Sigmoid colon (tissue), 4 donors: ENCODE data around the gene RUNDC3A.

Experiments
- CTCF ChIP-seq, 4 experiments: fragments of 450-650 bp in 3 of 4; fragments of 200-600 bp in 1 of 4; IDR thresholded peaks; one replicate each; pipeline ENCODE4 v1.5.1; 2016 to 2019; ENCODE audit warnings: antibody characterized with exemption in 4 of 4, mild to moderate bottlenecking in 3 of 4, moderate library complexity in 2 of 4
- EP300 ChIP-seq, 4 donors: sonication (generic); formaldehyde crosslinking; IDR thresholded peaks; one replicate each; pipeline ENCODE4 v1.6.1; 2017; ENCODE audit warnings: antibody characterized with exemption in 4 of 4
- POLR2A ChIP-seq, 2 donors: fragments of 450-650 bp; IDR thresholded peaks; one replicate each; pipeline ENCODE4 v1.6.1; 2016; ENCODE audit warnings: antibody characterized with exemption in 2 of 2, mild to moderate bottlenecking in 2 of 2, moderate library complexity in 2 of 2

- TF ChIP-seq EP300 (IDR thresholded peaks at IDR 0.05) (no peak), CTCF (IDR thresholded peaks at IDR 0.05) (no peak), POLR2A (IDR thresholded peaks at IDR 0.05) (no peak)
Measured at GRCh38 chr17:44358066-44358465, 49.7 kb downstream of the RUNDC3A start.
